Measurements from ENCODE around the gene PTPRD. TPM values are rescaled to one million over a fixed set of nuclear protein-coding genes. Genes with fewer than 3 reads are reported as not detected.
"Not testable (repeated sequence)": the region's sequence is repeated elsewhere in the genome, so short reads cannot be mapped to it uniquely, and the experiment has no call there.

Gene PTPRD
- total RNA-seq, 4 donors from 2014 or later: 85.8 to 169 (median 135) TPM

DNA sequence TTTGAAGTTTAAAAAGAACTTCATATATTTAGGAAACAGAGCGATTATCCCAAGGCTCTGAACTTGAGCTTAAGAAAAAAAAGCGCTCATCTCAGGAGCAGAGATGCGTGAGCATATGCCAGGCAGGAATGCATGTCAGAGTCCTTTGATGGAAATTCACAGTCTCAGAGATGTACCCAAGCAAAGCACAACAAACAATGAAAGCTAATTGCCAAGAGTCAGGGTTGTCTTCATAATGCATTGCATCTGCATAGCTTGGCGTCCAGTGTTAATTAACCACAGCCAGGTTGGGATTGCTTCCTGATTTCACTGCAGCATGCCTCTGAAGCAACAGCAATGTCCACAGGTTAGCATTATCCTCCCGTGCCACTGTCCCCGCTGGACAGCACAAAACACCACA lies 1906.3 kb downstream of the PTPRD start:
- DNase-seq: no peak
- no peak for TF ChIP-seq POLR2A (IDR thresholded peaks at IDR 0.05)
- TF ChIP-seq, protein P1, sequence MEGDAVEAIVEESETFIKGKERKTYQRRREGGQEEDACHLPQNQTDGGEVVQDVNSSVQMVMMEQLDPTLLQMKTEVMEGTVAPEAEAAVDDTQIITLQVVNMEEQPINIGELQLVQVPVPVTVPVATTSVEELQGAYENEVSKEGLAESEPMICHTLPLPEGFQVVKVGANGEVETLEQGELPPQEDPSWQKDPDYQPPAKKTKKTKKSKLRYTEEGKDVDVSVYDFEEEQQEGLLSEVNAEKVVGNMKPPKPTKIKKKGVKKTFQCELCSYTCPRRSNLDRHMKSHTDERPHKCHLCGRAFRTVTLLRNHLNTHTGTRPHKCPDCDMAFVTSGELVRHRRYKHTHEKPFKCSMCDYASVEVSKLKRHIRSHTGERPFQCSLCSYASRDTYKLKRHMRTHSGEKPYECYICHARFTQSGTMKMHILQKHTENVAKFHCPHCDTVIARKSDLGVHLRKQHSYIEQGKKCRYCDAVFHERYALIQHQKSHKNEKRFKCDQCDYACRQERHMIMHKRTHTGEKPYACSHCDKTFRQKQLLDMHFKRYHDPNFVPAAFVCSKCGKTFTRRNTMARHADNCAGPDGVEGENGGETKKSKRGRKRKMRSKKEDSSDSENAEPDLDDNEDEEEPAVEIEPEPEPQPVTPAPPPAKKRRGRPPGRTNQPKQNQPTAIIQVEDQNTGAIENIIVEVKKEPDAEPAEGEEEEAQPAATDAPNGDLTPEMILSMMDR (IDR thresholded peaks at IDR 0.05): no peak
- H3K4me3 ChIP-seq: no peak overlapping the region

DNA sequence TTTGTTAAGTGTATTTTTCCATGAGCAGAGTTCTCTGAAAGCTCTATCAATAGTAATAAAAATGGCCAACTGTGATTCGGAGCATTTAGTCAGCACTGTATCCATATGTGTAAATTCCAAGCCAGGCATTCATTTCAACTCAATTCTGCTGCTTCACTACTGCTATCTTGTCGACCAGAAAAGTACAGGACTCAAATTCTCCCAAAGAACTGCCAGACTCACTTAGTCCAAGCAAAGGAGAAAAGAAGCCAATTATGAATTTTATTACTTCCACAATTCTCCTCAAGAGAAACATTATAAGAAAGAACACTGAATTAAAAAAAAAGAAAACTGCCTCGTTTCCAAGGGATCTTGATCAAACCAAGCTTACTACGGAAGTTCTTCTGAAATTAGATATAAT lies 1906.9 kb downstream of the PTPRD start:
- H3K36me3 ChIP-seq: no peaks in the 10 kb centered on the region
- DNase-seq: no peak
- TF ChIP-seq, protein P1 (IDR thresholded peaks at IDR 0.05): no peak
- no peak for TF ChIP-seq POLR2A (IDR thresholded peaks at IDR 0.05)

More for the DNA sequence above, 1906.3 kb downstream of the PTPRD start:
- no peaks in the 10 kb centered on the region for H3K4me1 ChIP-seq
- no peak overlapping the region for H3K27ac ChIP-seq
- no peaks in the 10 kb centered on the region for H3K9me3 ChIP-seq
- no peaks in the 10 kb centered on the region for H3K36me3 ChIP-seq
- no peaks in the 10 kb centered on the region for H3K27me3 ChIP-seq

DNA sequence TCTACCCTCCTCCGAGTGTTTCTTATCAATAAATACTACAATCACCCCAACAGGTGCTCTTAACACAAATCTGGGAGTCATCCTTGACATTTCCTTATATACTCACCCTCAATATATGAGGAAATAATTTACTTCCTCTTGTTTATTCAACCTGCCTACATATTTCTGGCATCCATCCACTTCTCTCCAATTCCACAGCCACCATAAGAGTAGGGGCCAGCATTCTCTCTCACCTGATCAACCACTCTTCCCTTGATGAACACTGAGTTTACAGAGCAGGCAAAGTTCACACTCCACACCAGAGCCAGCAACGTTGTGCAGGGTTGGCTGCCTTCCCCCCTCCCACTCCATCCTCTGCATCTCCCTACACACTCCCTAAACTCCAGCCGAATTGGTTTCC lies 1908.9 kb downstream of the PTPRD start:
- Histone ChIP-seq H3K4me3 (no peak overlapping the region), H3K27me3 (no peaks in the 10 kb centered on the region), H3K4me1 (no peaks in the 10 kb centered on the region), H3K36me3 (no peaks in the 10 kb centered on the region), H3K27ac (no peak overlapping the region), H3K9me3 (no peaks in the 10 kb centered on the region)
- no peak for DNase-seq
- TF ChIP-seq, protein P1 (IDR thresholded peaks at IDR 0.05): no peak
- no peak for TF ChIP-seq POLR2A (IDR thresholded peaks at IDR 0.05)

More for the DNA sequence above, 1906.9 kb downstream of the PTPRD start:
- H3K4me3 ChIP-seq: no peak overlapping the region
- no peaks in the 10 kb centered on the region for H3K9me3 ChIP-seq
- H3K27ac ChIP-seq: no peak overlapping the region
- H3K4me1 ChIP-seq: no peaks in the 10 kb centered on the region
- H3K27me3 ChIP-seq: no peaks in the 10 kb centered on the region

- Histone ChIP-seq H3K4me3 (no peak overlapping the region), H3K4me1 (no peaks in the 10 kb centered on the region), H3K9me3 (no peaks in the 10 kb centered on the region), H3K27me3 (no peaks in the 10 kb centered on the region), H3K27ac (no peak overlapping the region), H3K36me3 (no peaks in the 10 kb centered on the region)
- no peak for DNase-seq
- TF ChIP-seq, protein P1 (IDR thresholded peaks at IDR 0.05): no peak
- no peak for TF ChIP-seq POLR2A (IDR thresholded peaks at IDR 0.05)
Measured at GRCh38 chr9:8701904-8702303, 1910.9 kb downstream of the PTPRD start.

DNA sequence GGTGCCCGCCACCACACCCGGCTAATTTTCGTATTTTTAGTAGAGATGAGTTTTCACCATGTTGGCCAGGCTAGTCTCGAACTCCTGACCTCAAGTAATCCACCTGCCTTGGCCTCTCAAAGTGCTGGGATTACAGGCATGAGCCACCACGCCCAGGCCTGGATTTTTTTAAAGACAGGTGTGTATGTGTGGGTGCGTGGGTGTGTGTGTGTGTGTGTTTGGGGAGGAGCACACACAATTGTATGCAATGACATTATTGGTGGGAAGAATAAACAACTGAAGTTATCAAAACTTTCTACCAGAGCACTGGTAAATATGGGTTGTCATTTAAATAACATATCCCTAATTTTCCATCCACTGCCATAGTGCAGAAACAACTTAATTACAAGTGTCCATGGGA lies 1915.2 kb downstream of the PTPRD start:
- H3K27ac ChIP-seq, H3K36me3 ChIP-seq, H3K27me3 ChIP-seq, H3K4me1 ChIP-seq, DNase-seq, H3K4me3 ChIP-seq, H3K9me3 ChIP-seq: not testable (repeated sequence)

DNA sequence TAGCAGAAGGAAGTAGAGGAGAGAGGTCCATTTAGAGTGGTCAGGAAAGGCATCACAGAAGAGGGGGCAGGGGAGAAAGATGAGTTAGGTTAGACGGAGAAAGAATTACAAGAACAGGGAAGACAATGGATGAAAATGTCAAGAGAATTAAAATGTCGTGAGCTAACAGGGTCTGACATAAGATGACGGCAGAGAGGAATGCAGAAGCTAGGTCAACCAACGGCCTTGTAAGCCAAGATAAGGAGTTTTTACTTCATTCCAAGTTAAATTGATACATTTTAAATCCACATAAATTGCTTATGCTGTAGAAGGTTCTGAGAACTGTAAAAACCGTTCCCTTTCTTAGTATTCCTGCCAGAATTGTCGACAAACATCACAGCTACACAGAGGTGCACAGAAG lies 1916.3 kb downstream of the PTPRD start:
- no peaks in the 10 kb centered on the region for H3K4me1 ChIP-seq
- H3K9me3 ChIP-seq: no peaks in the 10 kb centered on the region
- no peak for DNase-seq
- no peak overlapping the region for H3K27ac ChIP-seq
- H3K27me3 ChIP-seq: no peaks in the 10 kb centered on the region
- H3K36me3 ChIP-seq: no peaks in the 10 kb centered on the region
- no peak overlapping the region for H3K4me3 ChIP-seq
- no peak for TF ChIP-seq POLR2A (IDR thresholded peaks at IDR 0.05)
- TF ChIP-seq, protein P1 (IDR thresholded peaks at IDR 0.05): no peak

Data from Peyer's patch (tissue), 4 donors.